Ovary (tissue), 9 donors: ENCODE data around the gene MCM9. TPM values are rescaled to one million over a fixed set of nuclear protein-coding genes. Genes with fewer than 3 reads are reported as not detected.

Experiments
- DNase-seq, 5 donors: peaks; one replicate each; pipeline ENCODE4 v3.0.0-alpha.2; 2019 to 2020
- H3K27ac ChIP-seq, 2 donors: fragments of 200-600 bp; one replicate each; pipeline versions ENCODE4 v1.5.1 to v1.8.0; 2019 to 2022
- H3K27me3 ChIP-seq: fragments of 200-600 bp; one replicate; pipeline ENCODE4 v1.8.0; 2022
- H3K36me3 ChIP-seq: fragments of 200-600 bp; sonication (generic); one replicate; pipeline ENCODE4 v1.5.1; 2019
- H3K4me1 ChIP-seq: one replicate; pipeline ENCODE4 v1.8.1; 2013; ENCODE audit warnings: mild to moderate bottlenecking, moderate library complexity; ENCODE audit not compliant: insufficient read depth
- H3K4me3 ChIP-seq: fragments of 200-600 bp; sonication (generic); one replicate; pipeline ENCODE4 v1.5.1; 2017
- H3K9me3 ChIP-seq, 2 donors: fragments of 200-600 bp in 1 of 2; sonication (generic) in 1 of 2; one replicate each; pipeline versions ENCODE4 v1.5.1 to v1.8.1; 2013 to 2019; ENCODE audit warnings: mild to moderate bottlenecking in 1 of 2, moderate library complexity in 1 of 2
- EP300 ChIP-seq: sonication (generic); formaldehyde crosslinking; IDR thresholded peaks from one replicate; pipeline ENCODE4 v1.6.1; 2017; ENCODE audit warnings: antibody characterized with exemption
- POLR2A ChIP-seq: fragments of 450-650 bp; IDR thresholded peaks from one replicate; pipeline ENCODE4 v1.6.1; 2017; ENCODE audit warnings: antibody characterized with exemption, mild to moderate bottlenecking, moderate library complexity
- WGBS, 3 donors: extraction: QIAGEN DNeasy Blood & Tissue Kit in 1 of 3; methylation state at CpG; one replicate each; pipeline versions ENCODE4 v1.1.5 to v1.1.7; 2013 to 2017; 5-methylcytosine and 5-hydroxymethylcytosine counted together
- intact Hi-C, 4 donors: fragments of 100-400 bp; cut with DNase I; formaldehyde crosslinking; loops; one replicate each; pipeline versions ENCODE4 v1.11.0 to v1.15.1; 2022 to 2023
- polyA plus RNA-seq, 2 donors: library from polyadenylated mRNA; stranded (reverse); fragments of 200-250 nt in 1 of 2; fragments of 350-450 nt in 1 of 2; fragmentation: Illumina TruSeq in 1 of 2; extraction: RNeasy Lipid Tissue Mini Kit (QIAGEN cat#74804) in 1 of 2; gene quantifications; one replicate each; pipeline ENCODE4 v1.2.3, GENCODE V29; 2013 to 2014
- total RNA-seq, 7 donors: library from RNA; depleted of rRNA in 2 of 7; stranded (reverse); fragments of >200 nt in 2 of 7; fragmentation: NEBNext Ultra II Directional in 3 of 7; extraction: Animal tissue kit (Norgen Biotek cat#: 25700) in 3 of 7; gene quantifications; one replicate each; pipeline versions ENCODE4 v1.1.0 to v1.2.4, GENCODE V29; 2016 to 2023
- TF ChIP-seq, protein P1 (sequence below), 3 donors: fragments of 450-650 bp in 2 of 3; fragments of 200-600 bp in 1 of 3; IDR thresholded peaks; one replicate each; pipeline versions ENCODE4 v1.5.1 to v1.8.0; 2016 to 2022; ENCODE audit warnings: antibody characterized with exemption in 3 of 3, mild to moderate bottlenecking in 1 of 3
- donor health status: DM: no; HTN: no; CAD: no; lungs with moderate emphysema.
- donor health status: DM: no; HTN: no; CAD: no.
- donor health status: Bipolar disorder and iron deficiency.
- donor health status: DM: yes; HTN: yes; CAD: no.
- donor health status: DM: no; HTN: no; CAD: no.
- donor health status: DM: yes; HTN: yes; CAD: no.

The MCM9 gene
- total and polyA plus RNA-seq, 9 donors, result 5.5 to 17.5 (median 11.2) TPM

DNA sequence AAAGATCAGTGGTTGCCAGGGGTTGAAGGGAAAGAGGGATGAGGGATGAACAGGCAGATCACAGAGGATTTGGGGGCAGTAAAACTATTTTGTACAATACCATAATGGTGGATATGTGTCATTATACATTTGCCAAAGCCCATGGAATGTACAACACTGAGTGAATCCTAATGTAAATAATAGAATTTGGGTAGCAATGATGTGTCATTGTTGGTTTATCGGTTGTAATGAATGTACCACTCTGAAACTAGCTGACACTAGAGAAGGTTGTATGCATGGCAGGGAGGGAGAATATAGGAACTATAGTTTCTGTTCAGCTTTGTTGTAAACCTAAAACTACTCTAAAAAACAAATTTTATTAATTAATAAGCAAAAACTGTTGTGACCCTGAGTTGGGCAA, 58.8 kb downstream of the MCM9 start:
- Histone ChIP-seq H3K9me3 (no peaks in the 10 kb centered on the region), H3K27ac (no peak overlapping the region), H3K4me3 (no peak overlapping the region), H3K36me3 (no peaks in the 10 kb centered on the region), H3K27me3 (no peaks in the 10 kb centered on the region), H3K4me1 (peaks cover 5% of the 10 kb centered on the region)
- intact Hi-C loops, result no loop called here
- TF ChIP-seq, protein P1, sequence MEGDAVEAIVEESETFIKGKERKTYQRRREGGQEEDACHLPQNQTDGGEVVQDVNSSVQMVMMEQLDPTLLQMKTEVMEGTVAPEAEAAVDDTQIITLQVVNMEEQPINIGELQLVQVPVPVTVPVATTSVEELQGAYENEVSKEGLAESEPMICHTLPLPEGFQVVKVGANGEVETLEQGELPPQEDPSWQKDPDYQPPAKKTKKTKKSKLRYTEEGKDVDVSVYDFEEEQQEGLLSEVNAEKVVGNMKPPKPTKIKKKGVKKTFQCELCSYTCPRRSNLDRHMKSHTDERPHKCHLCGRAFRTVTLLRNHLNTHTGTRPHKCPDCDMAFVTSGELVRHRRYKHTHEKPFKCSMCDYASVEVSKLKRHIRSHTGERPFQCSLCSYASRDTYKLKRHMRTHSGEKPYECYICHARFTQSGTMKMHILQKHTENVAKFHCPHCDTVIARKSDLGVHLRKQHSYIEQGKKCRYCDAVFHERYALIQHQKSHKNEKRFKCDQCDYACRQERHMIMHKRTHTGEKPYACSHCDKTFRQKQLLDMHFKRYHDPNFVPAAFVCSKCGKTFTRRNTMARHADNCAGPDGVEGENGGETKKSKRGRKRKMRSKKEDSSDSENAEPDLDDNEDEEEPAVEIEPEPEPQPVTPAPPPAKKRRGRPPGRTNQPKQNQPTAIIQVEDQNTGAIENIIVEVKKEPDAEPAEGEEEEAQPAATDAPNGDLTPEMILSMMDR (IDR thresholded peaks at IDR 0.05), result no peak
- no peak for TF ChIP-seq EP300
- TF ChIP-seq POLR2A, result no peak
- 90 to 97% (median 95%) methylated on average over 1 of the region's 1 CpG for WGBS, 3 donors
- DNase-seq, result no peak

DNA sequence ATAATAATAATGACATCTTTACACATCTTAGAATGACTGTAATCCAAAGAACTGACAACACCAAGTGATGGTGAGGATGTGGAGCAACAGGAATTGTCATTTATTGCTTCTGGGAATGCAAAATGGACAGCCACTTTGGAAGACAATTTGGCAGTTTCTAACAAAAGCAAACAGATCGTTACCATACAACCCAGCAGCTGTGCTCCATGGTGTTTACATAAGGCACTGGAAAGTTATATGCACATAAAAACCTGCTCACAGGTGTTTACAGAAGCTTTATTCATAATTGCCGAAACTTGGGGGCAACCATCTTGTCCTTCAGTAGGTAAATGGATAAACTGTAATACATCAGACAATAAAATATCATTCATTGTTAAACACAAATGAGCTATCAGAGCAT, 59.3 kb downstream of the MCM9 start:
- 84 to 92% (median 90%) methylated on average over 2 of the region's 2 CpGs for WGBS, 3 donors
- Histone ChIP-seq H3K27ac (no peak overlapping the region), H3K4me3 (no peak overlapping the region), H3K36me3 (no peaks in the 10 kb centered on the region), H3K4me1 (peaks cover 5% of the 10 kb centered on the region), H3K27me3 (no peaks in the 10 kb centered on the region), H3K9me3 (no peaks in the 10 kb centered on the region)
- TF ChIP-seq POLR2A (no peak), EP300 (no peak)
- TF ChIP-seq, protein P1 (IDR thresholded peaks at IDR 0.05), result no peak
- DNase-seq, result no peak
- intact Hi-C loops, result no loop called here

DNA sequence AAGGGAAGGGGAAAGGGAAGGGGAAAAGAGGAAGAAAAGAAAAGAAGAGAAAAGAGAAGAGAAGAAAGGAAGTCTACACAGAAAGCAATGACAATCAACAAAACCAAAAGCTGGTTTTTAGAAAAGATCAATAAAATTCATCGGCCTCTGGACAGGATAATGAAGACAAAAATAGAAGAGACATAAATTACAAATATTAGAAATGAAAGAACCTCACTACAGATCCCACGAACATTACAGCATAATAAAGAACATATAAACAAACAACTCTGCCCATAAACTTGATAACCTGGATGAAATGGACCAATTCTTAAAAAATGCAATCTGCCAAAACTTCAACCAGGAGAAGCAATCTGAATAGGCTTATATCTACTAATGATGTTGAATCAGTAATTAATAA, 61.7 kb downstream of the MCM9 start:
- 80 to 82% (median 82%) methylated on average over 2 of the region's 2 CpGs for WGBS, 3 donors
- DNase-seq, result no peak

DNA sequence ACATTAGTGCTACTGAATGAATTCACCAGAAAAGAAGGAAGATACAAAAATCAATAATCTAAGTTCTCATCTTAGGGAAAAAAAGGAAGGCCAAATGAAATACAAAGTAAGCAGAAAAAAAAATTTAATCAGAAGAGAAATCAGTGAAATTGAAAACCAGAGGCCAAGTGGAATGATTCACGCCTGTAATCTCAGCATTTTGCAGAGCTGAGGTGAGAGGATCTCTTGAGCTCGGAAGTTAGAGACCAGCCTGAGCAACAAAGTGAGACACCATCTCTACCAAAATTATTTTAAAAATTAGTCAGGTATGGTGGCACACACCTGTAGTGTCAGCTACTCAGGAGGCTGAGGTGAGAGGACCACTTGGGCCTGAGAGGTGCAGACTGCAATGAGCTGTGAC, 62.2 kb downstream of the MCM9 start:
- Histone ChIP-seq H3K9me3 (no peaks in the 10 kb centered on the region), H3K27ac (no peak overlapping the region), H3K4me3 (no peak overlapping the region), H3K27me3 (no peaks in the 10 kb centered on the region), H3K36me3 (no peaks in the 10 kb centered on the region), H3K4me1 (peaks cover 5% of the 10 kb centered on the region)
- WGBS, 3 donors, result 85 to 96% (median 85%) methylated on average over 2 of the region's 2 CpGs
- TF ChIP-seq POLR2A (no peak), EP300 (no peak)
- TF ChIP-seq, protein P1 (IDR thresholded peaks at IDR 0.05), result no peak
- intact Hi-C loops, result no loop called here
- DNase-seq, result no peak

More for the DNA sequence above, 61.7 kb downstream of the MCM9 start:
- Histone ChIP-seq H3K9me3 (no peaks in the 10 kb centered on the region), H3K27me3 (no peaks in the 10 kb centered on the region), H3K36me3 (no peaks in the 10 kb centered on the region), H3K27ac (no peak overlapping the region), H3K4me1 (peaks cover 5% of the 10 kb centered on the region), H3K4me3 (no peak overlapping the region)
- intact Hi-C loops, result no loop called here
- no peak for TF ChIP-seq EP300
- TF ChIP-seq, protein P1 (IDR thresholded peaks at IDR 0.05), result no peak
- TF ChIP-seq POLR2A, result no peak

DNA sequence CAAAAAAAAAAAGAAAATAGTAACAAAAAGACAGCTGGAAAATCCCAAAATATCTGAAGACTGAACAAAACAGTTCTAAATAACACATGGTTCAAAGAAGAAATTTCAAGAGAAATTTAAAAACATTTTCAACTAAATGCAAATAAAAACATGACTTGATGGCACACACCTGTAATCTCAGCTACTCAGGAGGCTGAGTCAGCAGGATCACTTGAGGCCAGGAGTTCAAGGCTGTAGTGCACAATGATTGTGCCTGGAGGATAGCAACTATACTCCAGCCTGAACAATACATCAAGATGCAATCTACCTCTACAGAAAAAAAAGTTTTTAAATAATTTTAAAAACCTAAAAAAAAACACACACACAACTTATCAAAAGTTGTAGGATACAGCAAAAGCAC, 62.6 kb downstream of the MCM9 start:
- Histone ChIP-seq H3K27me3 (no peaks in the 10 kb centered on the region), H3K36me3 (no peaks in the 10 kb centered on the region), H3K9me3 (no peaks in the 10 kb centered on the region), H3K27ac (no peak overlapping the region), H3K4me3 (no peak overlapping the region), H3K4me1 (peaks cover 5% of the 10 kb centered on the region)
- no peak for DNase-seq
- no peak for TF ChIP-seq EP300
- no peak for TF ChIP-seq POLR2A
- TF ChIP-seq, protein P1 (IDR thresholded peaks at IDR 0.05), result no peak
- intact Hi-C loops, result no loop called here
